ENCODE data around the gene PRPF19. TPM values are rescaled to one million over a fixed set of nuclear protein-coding genes. Genes with fewer than 3 reads are reported as not detected.

The PRPF19 gene
- total RNA-seq, 1 donor from 2014 or later, result 70.6 TPM

DNA sequence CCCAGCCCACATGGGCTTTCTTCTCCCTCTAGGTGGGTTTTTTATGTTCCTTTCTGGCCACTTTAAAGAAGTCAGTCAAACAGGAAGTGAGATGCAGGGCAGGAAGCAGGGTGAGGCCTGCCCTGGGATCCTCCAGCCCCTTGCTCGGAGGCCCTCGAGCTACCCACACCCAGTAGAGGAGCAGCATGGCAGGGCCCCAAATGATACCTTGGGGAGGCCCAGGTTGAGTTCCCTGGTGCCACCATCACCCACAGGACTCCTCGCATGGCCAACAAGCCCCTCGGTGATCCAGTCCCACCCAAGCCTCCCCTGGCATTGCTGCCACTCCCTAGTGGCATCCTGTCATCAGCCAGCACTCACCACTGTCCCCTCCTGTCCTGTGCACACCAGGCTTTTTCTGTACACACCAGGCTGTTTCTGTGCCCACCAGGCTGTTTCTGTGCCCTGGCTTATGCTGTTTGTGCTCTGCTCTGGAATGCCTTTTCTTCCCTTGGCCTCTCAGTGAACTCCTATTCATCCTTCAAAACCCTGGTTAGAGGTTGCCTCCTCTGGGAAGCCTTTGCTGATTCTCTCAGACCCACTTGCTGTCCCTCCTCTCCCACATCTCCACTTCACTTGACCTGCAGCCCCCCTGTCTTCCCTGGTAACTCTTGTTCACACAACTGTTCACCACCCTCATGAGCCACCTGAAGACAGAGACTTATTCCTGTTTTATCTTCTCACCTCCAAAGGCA, 47.5 kb downstream of the PRPF19 start:
- no peak for DNase-seq (ENCODE audit: low spot score)

DNA sequence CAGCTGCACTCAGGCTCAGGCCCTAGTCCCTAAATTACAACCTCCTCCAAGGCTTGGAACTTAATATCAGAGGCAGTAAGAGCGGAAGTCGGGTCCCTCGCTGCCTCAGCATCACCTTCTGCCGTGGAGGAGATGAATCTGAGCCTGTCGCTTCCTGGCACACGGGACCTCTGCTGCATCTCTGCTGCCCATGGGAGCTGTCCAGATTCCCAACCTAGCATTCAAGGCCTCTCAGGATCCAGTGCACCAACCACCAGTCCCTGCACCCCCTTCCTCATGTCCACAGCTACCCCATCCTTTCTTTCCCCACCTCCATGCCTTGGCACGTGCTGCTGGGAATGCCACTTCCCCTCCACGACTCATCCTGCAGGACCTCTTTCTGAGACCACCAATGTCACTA, 48.1 kb downstream of the PRPF19 start:
- DNase-seq (ENCODE audit: low spot score), result no peak

DNA sequence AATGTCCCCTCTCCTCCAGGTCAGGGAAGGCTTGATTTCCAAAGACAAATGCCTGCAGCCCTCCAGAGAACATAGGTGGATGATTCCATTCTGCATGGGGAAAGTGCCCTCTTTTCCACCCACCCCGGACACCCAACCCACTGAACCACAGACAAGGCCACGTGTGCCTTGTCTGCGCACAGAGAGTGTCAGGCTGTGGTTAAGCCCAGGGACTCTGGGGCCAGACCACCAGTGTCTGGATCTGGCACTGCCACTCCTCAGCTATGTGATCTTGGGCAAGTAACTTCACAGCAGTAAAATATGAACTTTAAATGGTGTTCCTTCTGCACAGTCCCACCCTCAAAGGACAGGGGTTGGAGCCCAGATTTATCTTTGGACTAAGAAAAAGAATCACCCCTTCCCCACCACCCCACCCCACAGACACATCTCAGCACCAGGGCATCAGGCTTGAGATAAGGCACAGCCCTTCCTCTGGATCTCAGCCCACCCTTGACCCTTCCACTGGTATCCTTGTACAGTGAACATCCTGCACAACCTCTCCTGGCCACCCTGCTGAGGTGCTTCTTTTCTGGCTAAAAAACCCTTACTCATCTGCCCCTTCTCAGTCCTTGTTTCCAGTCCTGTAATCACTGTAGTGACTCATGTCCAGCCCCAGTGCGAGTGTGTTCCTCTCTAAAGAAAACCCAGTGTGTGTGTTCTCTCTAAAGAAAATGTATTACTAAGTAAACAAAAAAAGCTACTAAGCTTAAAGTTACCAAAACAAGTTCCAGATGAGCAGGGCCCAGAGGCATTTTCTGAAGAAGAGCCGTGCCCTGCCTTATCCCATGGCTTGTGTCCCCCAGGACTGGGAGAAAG, 48.8 kb downstream of the PRPF19 start:
- DNase-seq (ENCODE audit: low spot score), result no peak

- DNase-seq (ENCODE audit: low spot score), result no peak
Measured at GRCh38 chr11:60855726-60856633, 50.4 kb downstream of the PRPF19 start, which contains the start of gene PTGDR2. PTGDR2 (minus strand) TSS chr11:60855950; CDS start chr11:60853722, 2,228 bp downstream.

DNA sequence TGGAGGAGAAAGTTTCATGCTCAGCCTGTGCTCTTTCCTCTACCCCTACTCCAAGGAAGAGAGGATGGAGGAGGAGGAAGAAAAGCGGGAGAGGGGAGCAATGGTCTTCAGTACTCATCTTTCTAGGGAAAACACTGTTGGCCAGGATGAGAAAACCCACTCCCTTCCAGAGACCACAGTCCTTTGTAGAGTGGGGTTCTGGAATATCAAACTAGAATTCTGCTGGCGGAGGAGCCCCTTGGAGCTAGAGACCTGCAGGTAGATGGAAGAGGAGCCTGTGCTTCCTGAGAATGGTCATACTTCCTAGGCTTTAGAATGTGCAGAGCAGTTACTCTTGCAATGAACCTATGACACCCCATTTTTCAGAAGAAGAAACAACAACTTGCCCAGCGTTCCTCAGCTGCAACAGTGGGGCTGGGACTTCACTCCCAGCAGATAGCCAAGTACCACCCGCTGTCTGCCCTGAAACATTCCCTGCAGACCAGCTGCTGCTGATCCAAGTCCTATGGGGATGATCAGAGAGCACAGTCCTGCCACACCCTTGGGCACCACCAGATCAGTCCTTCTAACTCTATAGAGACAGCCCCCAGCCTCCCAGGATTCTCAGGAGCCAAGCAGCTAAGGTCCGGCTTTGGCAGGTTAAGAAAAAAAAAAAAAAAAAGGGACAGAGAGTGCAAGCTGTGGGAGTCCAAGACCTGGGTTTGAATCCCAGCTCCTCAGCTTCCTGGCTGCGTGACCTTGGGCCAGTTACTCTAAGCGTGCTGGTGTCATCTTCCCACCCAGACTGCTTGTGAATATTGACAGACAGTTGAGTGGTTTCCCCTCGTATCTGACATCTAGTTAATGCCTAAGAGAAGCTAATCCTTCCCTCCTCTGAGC, 51.3 kb downstream of the PRPF19 start:
- no peak for DNase-seq (ENCODE audit: low spot score)

GRCh38 chr11:60854140-60854846, 52.1 kb downstream of the PRPF19 start:
- no peak for DNase-seq (ENCODE audit: low spot score)

- no peak for DNase-seq (ENCODE audit: low spot score)
Measured at GRCh38 chr11:60852982-60853950, 53.1 kb downstream of the PRPF19 start.

- DNase-seq (ENCODE audit: low spot score), result peak; percentile 73
Measured at GRCh38 chr11:60852117-60852981, 54.0 kb downstream of the PRPF19 start.

GRCh38 chr11:60851327-60852104, 54.9 kb downstream of the PRPF19 start:
- DNase-seq (ENCODE audit: low spot score), result no peak

GRCh38 chr11:60849641-60850520, 56.5 kb downstream of the PRPF19 start:
- no peak for DNase-seq (ENCODE audit: low spot score)

- DNase-seq (ENCODE audit: low spot score), result no peak
Measured at GRCh38 chr11:60848714-60849151, 57.7 kb downstream of the PRPF19 start.

DNA sequence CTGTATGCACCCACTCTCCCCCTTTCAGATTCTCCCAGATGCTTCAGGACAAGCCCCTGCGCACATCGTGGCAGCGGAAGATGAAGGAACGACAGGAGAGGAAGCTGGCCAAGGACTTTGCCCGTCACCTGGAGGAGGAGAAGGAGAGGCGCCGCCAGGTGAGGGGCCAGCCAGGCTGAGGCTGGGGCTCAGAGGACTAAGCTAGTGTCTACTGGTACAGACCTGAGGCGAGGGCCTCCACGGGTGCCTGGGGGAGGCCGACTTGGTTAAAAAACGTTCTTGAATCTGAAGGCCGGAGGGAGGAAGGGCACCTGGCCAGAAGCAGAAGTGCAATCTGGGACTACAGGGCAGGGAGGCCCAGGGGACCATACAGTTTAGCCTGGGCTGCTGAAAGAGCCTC, 58.5 kb downstream of the PRPF19 start:
- DNase-seq (ENCODE audit: low spot score), result no peak

DNA sequence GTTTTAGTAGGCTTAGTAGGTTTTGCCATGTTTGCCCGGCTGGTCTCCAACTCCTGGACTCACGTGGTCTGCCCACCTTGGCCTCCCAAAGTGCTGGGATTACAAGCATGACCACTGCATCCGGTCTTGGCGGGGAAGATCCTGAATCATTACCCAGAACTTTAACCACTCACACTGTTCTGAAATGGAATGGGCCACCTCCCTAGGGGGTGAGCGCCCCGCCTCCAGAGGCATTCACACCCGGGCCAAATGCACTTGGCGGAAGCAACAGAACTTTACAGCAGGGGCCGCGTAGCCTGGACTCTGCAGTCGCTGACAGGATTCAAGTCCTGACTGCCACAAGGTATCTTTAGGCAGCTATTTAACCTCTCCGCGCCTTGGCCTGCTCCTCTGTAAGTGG, 59.1 kb downstream of the PRPF19 start:
- no peak for DNase-seq (ENCODE audit: low spot score)

DNA sequence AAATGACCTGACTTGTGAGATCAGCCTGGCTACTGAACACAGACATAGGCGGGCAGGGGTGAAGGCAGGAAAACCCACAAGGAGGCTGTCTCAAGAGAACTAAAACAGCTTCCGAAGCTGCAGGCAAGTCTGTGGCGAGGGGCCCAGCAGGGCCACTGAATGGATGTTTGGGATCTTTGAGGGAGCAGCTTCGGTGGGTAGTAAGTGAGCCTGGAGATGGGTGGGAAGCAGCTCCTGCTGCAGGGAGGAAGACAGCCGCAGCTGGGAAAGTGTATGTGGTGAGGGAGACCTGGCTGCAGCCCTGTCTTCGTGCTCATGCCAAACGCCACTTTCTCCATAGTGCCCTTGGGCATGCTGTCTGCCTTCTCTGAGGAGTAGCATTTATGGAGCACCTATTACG, 61.0 kb downstream of the PRPF19 start:
- no peak for DNase-seq (ENCODE audit: low spot score)

- no peak for DNase-seq (ENCODE audit: low spot score)
Measured at GRCh38 chr11:60844870-60845221, 61.5 kb downstream of the PRPF19 start.
